CD4-positive, alpha-beta T cell (primary cell): ENCODE data around the gene EXD3. TPM values are rescaled to one million over a fixed set of nuclear protein-coding genes. Genes with fewer than 3 reads are reported as not detected.

Experiments
- ATAC-seq: fragments of 200-7000 bp; cut with Tn5 transposase; one replicate; pipeline ENCODE4 v1.10.0; 2022; ENCODE audit warnings: mild to moderate bottlenecking; ENCODE audit not compliant: poor library complexity
- CTCF ChIA-PET: fragments of 350-600 bp; sonication (Branson Sonifier 250); formaldehyde crosslinking; loops from one replicate; lab custom pipeline; 2021; ENCODE audit warnings: antibody characterized with exemption, inconsistent platforms; lab: Charles Lee
- POLR2A ChIA-PET: fragments of 350-600 bp; sonication (Branson Sonifier 250); formaldehyde crosslinking; loops from one replicate; lab custom pipeline; 2021; ENCODE audit warnings: antibody characterized with exemption, inconsistent platforms; lab: Charles Lee
- DNase-seq, 14 experiments: peaks; one replicate each; pipeline ENCODE4 v3.0.0-alpha.2; 2013 to 2020; ENCODE audit warnings: mixed read lengths in 2 of 14
- H3K27ac ChIP-seq, 2 donors: one replicate each; pipeline versions ENCODE4 v1.5.1 to v1.7.0; 2013; ENCODE audit warnings: low read length in 2 of 2, low read depth in 1 of 2, mild to moderate bottlenecking in 1 of 2
- H3K27me3 ChIP-seq, 2 experiments: 1 replicate in 1 of 2; 2 replicates in 1 of 2; pipeline versions ENCODE4 v1.6.1 to v1.7.0; 2013; ENCODE audit warnings: low read length in 2 of 2, control low read depth in 1 of 2, mild to moderate bottlenecking in 1 of 2, moderate library complexity in 1 of 2; ENCODE audit not compliant: insufficient read depth in 2 of 2, control insufficient read depth in 1 of 2
- H3K36me3 ChIP-seq: one replicate; pipeline ENCODE4 v1.6.1; 2013; ENCODE audit warnings: low read length, control low read depth; ENCODE audit not compliant: insufficient read depth
- H3K4me1 ChIP-seq: one replicate; pipeline ENCODE4 v1.6.1; 2013; ENCODE audit warnings: low read length, control low read depth; ENCODE audit not compliant: insufficient read depth
- H3K4me3 ChIP-seq: one replicate; pipeline ENCODE4 v1.5.1; 2013; ENCODE audit warnings: mild to moderate bottlenecking, low read length, moderate library complexity
- H3K9me3 ChIP-seq, 2 experiments: 1 replicate in 1 of 2; 2 replicates in 1 of 2; pipeline versions ENCODE4 v1.6.1 to v1.7.0; 2013; ENCODE audit warnings: low read length in 2 of 2, mild to moderate bottlenecking in 2 of 2, control low read depth in 1 of 2, moderate library complexity in 1 of 2; ENCODE audit not compliant: control insufficient read depth in 1 of 2, insufficient read depth in 1 of 2
- H3K27ac Mint-ChIP-seq: one replicate; pipeline ENCODE4 v1.8.0; 2020; ENCODE audit warnings: mixed read lengths
- H3K27me3 Mint-ChIP-seq: one replicate; pipeline ENCODE4 v1.8.0; 2021; ENCODE audit warnings: mixed read lengths
- H3K36me3 Mint-ChIP-seq: one replicate; pipeline ENCODE4 v1.8.0; 2021; ENCODE audit warnings: low read depth, mixed read lengths
- H3K4me1 Mint-ChIP-seq: one replicate; pipeline ENCODE4 v1.8.0; 2021; ENCODE audit warnings: low read depth, mixed read lengths
- H3K4me3 Mint-ChIP-seq: one replicate; pipeline ENCODE4 v1.8.0; 2020; ENCODE audit warnings: mild to moderate bottlenecking, mixed read lengths
- H3K9me3 Mint-ChIP-seq: one replicate; pipeline ENCODE4 v1.8.0; 2020; ENCODE audit warnings: mixed read lengths
- intact Hi-C, 2 experiments: fragments of 100-400 bp; cut with DNase I in 1 of 2; cut with micrococcal nuclease in 1 of 2; formaldehyde crosslinking; loops; one replicate each; pipeline versions ENCODE4 v1.15.1 to v1.9.0; 2023 to 2025; cut with DNase I, micrococcal nuclease
- total RNA-seq, 174 experiments: library from RNA in 2 of 174; stranded (reverse) in 2 of 174; gene quantifications; one replicate each; pipeline ENCODE4 v1.2.3 and lab custom pipeline; 2021 to 2026
- TF ChIP-seq, protein P1 (sequence below): fragments of 200-600 bp; IDR thresholded peaks from one replicate; pipeline ENCODE4 v1.8.0; 2022; ENCODE audit warnings: antibody characterized with exemption, mild to moderate bottlenecking

Gene EXD3
- total RNA-seq, 2 experiments from 2014 or later = 14.9 to 16.9 TPM

- no peaks in the 10 kb centered on the region for H3K9me3 Mint-ChIP-seq
- H3K4me1 Mint-ChIP-seq = peaks cover 41% of the 10 kb centered on the region
- peaks cover 3% of the 10 kb centered on the region for H3K36me3 Mint-ChIP-seq
- TF ChIP-seq, protein P1, sequence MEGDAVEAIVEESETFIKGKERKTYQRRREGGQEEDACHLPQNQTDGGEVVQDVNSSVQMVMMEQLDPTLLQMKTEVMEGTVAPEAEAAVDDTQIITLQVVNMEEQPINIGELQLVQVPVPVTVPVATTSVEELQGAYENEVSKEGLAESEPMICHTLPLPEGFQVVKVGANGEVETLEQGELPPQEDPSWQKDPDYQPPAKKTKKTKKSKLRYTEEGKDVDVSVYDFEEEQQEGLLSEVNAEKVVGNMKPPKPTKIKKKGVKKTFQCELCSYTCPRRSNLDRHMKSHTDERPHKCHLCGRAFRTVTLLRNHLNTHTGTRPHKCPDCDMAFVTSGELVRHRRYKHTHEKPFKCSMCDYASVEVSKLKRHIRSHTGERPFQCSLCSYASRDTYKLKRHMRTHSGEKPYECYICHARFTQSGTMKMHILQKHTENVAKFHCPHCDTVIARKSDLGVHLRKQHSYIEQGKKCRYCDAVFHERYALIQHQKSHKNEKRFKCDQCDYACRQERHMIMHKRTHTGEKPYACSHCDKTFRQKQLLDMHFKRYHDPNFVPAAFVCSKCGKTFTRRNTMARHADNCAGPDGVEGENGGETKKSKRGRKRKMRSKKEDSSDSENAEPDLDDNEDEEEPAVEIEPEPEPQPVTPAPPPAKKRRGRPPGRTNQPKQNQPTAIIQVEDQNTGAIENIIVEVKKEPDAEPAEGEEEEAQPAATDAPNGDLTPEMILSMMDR = no peak
- ChIA-PET POLR2A (no interaction called here), CTCF (no interaction called here)
- H3K36me3 ChIP-seq = peaks cover 5% of the 10 kb centered on the region
- ATAC-seq = peak; percentile 11
- intact Hi-C loops = loop anchor here in 1 of 2 experiments (5.0 to 10.0 kb wide), 2 partner anchors 153 to 655 kb away; partner anchors contain the start of genes CCDC183 and TMEM141
- H3K27ac Mint-ChIP-seq = no peak overlapping the region
- peaks cover 70% of the 10 kb centered on the region for H3K4me1 ChIP-seq
- H3K27me3 Mint-ChIP-seq = no peaks in the 10 kb centered on the region
- peaks cover 0 to 10% of the 10 kb centered on the region in 2 experiments for H3K9me3 ChIP-seq
- H3K4me3 ChIP-seq = no peak overlapping the region
- DNase-seq = peak in 7 of 14 experiments; percentile 21 to 87 (median 59)
- no peaks in the 10 kb centered on the region for H3K27me3 ChIP-seq
- no peak overlapping the region for H3K4me3 Mint-ChIP-seq
- H3K27ac ChIP-seq = peak overlapping the region; percentile 0 to 34
Measured at GRCh38 chr9:137449931-137450538, 27.1 kb upstream of the EXD3 start.

DNA sequence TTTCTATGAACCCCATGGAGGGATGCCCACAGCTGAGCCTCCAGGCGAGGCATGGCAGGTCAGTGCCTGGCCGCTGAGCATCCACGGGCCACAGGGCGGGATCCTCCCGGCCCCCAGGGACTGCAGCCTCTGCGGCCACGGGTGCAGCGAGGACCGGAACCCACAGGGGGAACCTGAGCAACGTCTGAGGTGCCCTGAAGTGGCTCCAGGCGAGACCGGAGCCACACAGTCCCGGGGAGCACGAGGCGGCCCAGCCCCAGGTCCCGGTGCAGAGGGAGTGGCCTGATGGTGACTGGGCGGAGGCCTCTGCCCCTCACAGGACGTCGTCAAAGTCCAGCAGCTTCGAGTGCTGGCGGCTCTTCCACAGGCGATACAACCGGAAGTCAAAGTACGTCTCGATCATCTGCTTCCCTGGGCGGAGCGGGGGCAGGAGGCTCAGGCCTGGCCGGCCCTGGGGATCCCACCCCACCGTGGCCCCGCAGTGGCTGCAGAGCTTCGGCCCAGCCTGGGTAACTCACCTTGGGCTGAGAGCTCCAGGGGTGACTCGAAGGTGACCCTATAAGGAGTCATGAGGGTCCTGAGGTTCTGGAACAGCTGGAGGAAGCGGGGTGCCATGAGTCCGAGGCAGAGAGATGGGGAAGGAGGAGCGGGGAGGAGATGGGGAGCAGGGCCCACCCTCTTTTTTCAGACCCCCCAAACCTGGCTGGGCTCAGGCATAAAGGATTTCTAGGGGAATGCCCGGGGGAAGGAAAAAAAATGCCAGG lies 26.3 kb upstream of the EXD3 start:
- Mint-ChIP-seq H3K4me3 (peak overlapping the region; percentile 68), H3K9me3 (no peaks in the 10 kb centered on the region), H3K27ac (peak overlapping the region; percentile 65), H3K27me3 (no peaks in the 10 kb centered on the region), H3K36me3 (peaks cover 3% of the 10 kb centered on the region), H3K4me1 (peaks cover 37% of the 10 kb centered on the region)
- ChIA-PET CTCF (no interaction called here), POLR2A (interaction anchor here (0.7 kb wide), 1 partner anchor 14 kb away, joined by 3 read pairs; no protein-coding TSS in a partner anchor)
- Histone ChIP-seq H3K27ac (peak overlapping the region in 1 of 2 donors; percentile 34), H3K9me3 (peaks cover 0 to 10% of the 10 kb centered on the region in 2 experiments), H3K36me3 (peaks cover 4% of the 10 kb centered on the region), H3K4me1 (peaks cover 65% of the 10 kb centered on the region), H3K4me3 (no peak overlapping the region), H3K27me3 (no peaks in the 10 kb centered on the region)
- TF ChIP-seq, protein P1 = no peak
- ATAC-seq (peak; percentile 17), DNase-seq (peak in 2 of 14 experiments; percentile 42 to 58)
- intact Hi-C loops = loop anchor here in 1 of 2 experiments (5.0 kb wide), 1 partner anchor 152 kb away; no protein-coding TSS in a partner anchor

DNA sequence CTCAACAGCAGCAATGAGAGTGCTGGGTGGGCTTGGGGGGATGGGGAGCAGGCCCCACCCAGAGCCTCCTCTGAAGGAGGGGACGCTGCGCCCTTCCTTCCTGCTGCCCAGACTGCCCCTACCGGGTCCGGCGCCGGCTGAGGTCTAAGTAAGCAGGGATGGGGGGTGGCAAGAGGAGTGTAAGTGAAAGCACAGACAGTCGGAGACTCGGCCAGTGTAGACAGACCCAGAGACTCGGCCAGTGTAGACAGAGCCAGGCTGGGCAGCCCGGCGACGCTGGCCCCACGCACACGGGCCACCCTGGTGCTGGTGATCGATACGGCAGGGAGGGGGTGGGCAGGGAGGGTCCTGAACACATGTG lies 25.6 kb upstream of the EXD3 start:
- Mint-ChIP-seq H3K9me3 (no peaks in the 10 kb centered on the region), H3K27me3 (peaks cover 2% of the 10 kb centered on the region), H3K4me1 (peaks cover 34% of the 10 kb centered on the region), H3K27ac (peak overlapping the region; percentile 65), H3K4me3 (peak overlapping the region; percentile 68), H3K36me3 (peaks cover under 1% of the 10 kb centered on the region)
- H3K9me3 ChIP-seq = peaks cover 0 to 10% of the 10 kb centered on the region in 2 experiments
- CTCF ChIA-PET = no interaction called here
- intact Hi-C loops = loop anchor here in 1 of 2 experiments (5.0 kb wide), 1 partner anchor 151 kb away; no protein-coding TSS in a partner anchor
- H3K4me3 ChIP-seq = no peak overlapping the region
- H3K27me3 ChIP-seq = no peaks in the 10 kb centered on the region
- no peak for DNase-seq
- H3K36me3 ChIP-seq = peaks cover 4% of the 10 kb centered on the region
- H3K4me1 ChIP-seq = peaks cover 59% of the 10 kb centered on the region
- no peak overlapping the region for H3K27ac ChIP-seq
- POLR2A ChIA-PET = interaction anchor here (1.4 kb wide), 1 partner anchor 14 kb away, joined by 6 read pairs; no protein-coding TSS in a partner anchor
- no peak for ATAC-seq
- TF ChIP-seq, protein P1 = no peak
